Mesodermal cell (in vitro differentiated cells): Measurements from ENCODE around the gene CDH16.

Experiments used
- H3K27ac ChIP-seq: 2 replicates; pipeline ENCODE4 v1.7.0; 2013; ENCODE audit warnings: mild to moderate bottlenecking, low read depth, low read length, moderate library complexity; ENCODE audit not compliant: severe bottlenecking
- H3K36me3 ChIP-seq: 2 replicates; pipeline ENCODE4 v1.7.1; 2013; ENCODE audit warnings: mild to moderate bottlenecking, low read length, moderate library complexity; ENCODE audit not compliant: control insufficient read depth, insufficient read depth
- H3K4me1 ChIP-seq: one replicate; pipeline ENCODE4 v1.7.1; 2013; ENCODE audit warnings: mild to moderate bottlenecking, low read length; ENCODE audit not compliant: insufficient read depth, control insufficient read depth, poor library complexity, severe bottlenecking
- H3K4me3 ChIP-seq: 2 replicates; pipeline ENCODE4 v1.7.0; 2013; ENCODE audit warnings: low read length, control low read depth, mild to moderate bottlenecking; ENCODE audit not compliant: insufficient read depth, poor library complexity, severe bottlenecking; ENCODE audit errors: extremely low read depth
- H3K9me3 ChIP-seq: 2 replicates; pipeline ENCODE4 v1.7.1; 2013; ENCODE audit warnings: mild to moderate bottlenecking, low read length, moderate library complexity; ENCODE audit not compliant: control insufficient read depth
- WGBS, 2 experiments: methylation state at CpG; one replicate each; pipeline ENCODE4 v1.1.5; 2013; ENCODE audit warnings: missing lambda C conversion rate in 2 of 2; ENCODE audit not compliant: insufficient coverage in 2 of 2; 5-methylcytosine and 5-hydroxymethylcytosine counted together

Gene CDH16

DNA sequence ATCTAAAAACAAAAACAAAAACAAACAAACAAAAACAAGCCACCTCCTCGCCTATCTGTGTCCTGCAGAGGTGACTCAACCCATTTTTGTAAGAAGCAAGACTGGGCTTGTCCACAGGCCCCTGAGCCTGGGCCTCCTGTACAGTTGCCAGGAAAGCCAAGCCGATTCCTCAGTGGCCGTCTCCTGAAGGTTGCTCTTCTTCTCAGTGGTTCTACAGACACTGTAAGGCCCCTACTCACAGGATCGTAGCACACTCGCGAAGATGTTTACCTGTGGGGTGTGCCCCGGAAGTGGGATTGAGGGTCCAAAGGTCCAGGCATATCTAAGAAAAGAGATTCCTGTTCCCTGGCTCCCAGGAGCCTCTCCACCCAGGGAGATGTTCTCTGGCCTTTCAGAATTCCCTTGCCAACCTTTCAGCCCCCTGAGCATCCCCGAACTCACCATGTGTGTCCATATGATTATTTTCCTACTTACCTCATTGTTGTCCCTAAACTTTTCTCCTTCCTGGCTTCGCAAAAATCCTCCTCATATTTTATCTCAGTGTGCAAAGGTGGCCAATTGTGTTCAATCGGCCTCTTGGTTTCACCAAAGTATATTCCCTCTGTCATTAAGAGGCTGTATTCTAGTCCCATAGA is 34.9 kb upstream of the CDH16 start:
- H3K36me3 ChIP-seq: no peaks in the 10 kb centered on the region
- peaks cover 12% of the 10 kb centered on the region for H3K9me3 ChIP-seq
- no peaks in the 10 kb centered on the region for H3K4me1 ChIP-seq
- H3K4me3 ChIP-seq: no peak overlapping the region
- 87 to 89% methylated on average over 6 to 7 of the region's 10 CpGs for WGBS, 2 experiments
- H3K27ac ChIP-seq: no peak overlapping the region

DNA sequence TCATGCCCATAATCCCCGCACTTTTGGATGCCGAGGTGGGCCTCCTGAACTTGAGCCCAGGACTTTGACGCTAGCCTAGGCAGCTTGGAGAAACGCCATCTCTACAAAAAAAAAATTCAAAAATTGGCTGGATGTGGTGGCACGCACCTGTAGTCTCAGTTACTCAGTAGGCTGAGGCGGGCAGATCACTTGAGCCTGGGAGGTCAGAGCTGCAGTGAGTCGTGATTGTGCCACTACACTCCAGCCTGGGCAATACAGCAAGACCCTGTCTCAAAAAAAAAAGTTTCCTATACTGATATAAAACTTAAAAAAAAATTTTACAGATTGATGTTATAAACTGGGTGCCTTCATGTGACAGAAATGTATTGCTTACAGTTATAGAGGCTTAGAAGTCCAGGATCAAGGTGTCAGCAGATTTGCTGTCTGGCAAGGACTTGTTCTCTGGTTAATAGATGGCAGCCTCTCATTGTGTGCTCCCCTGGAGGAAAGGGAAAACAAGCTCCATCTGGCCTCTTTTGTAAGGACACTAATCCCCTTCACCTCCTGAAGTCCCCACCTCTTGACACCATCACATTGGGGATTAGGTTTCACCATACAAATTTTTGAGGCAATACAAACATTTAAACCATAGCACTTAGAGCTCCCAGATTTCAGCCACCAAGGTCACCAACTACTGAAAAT is 33.9 kb upstream of the CDH16 start:
- peaks cover 12% of the 10 kb centered on the region for H3K9me3 ChIP-seq
- no peaks in the 10 kb centered on the region for H3K36me3 ChIP-seq
- WGBS, 2 experiments: 95% methylated on average over 6 of the region's 7 CpGs
- H3K27ac ChIP-seq: no peak overlapping the region
- no peak overlapping the region for H3K4me3 ChIP-seq
- no peaks in the 10 kb centered on the region for H3K4me1 ChIP-seq

DNA sequence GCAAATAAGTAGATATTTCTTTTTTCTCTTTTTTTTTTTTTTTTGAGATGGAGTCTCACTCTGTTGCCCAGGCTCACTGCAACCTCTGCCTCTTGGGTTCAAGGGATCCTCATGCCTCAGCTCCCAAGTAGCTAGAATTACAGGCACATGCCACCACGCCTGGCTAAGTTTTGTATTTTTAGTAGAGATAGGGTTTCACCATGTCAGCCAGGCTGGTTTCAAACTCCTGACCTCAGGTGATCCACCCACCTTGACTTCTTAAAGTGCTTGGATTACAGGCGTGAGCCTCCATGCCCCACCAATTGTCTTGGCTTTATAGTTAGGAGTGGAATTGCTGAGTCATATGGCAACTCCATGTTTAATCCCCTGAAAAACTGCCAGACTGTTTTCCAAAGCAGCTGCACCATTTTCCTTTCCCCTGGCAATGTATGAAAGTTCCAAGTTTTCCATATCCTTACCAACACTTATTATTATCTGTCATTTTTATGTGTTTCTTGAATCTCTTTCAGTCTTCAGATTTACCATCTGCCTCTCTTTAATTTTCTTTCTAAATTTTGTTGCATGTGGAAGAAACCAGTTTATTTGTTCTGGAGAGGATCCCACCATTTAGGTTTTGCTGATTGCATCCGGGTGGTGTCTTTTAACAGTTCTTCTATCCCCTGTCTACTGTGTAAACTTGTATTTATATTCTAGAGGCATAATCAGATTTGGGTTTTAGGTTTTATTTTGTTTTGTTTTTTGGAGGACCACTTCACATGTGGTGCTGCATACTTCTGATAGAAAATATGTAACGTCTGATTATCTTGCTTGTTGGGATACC is 32.5 kb upstream of the CDH16 start:
- Histone ChIP-seq H3K4me1 (no peaks in the 10 kb centered on the region), H3K27ac (no peak overlapping the region), H3K9me3 (peaks cover 12% of the 10 kb centered on the region), H3K36me3 (no peaks in the 10 kb centered on the region), H3K4me3 (no peak overlapping the region)
- 86 to 92% methylated on average over 1 of the region's 4 CpGs for WGBS, 2 experiments

DNA sequence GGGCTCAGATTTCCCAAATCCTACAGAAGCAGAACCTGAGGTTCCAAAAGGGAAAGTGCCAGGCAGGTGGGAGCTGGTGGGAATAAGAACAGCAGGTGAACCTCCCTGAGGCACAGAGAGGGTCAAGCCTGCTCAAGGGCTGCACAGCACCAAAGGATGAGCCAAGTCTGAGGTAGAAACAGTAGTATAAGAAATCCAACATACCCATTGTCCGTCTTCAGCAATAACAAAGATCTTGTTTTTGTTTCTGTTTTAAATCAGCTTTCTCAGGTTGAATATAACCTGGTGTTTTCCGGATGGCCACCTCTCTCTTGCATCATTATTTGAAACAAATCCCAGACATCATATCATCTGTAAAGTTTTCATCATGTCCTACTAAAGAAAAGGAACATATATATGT is 31.8 kb upstream of the CDH16 start:
- H3K36me3 ChIP-seq: no peaks in the 10 kb centered on the region
- no CpG with 5 or more reads among the region's 2 CpGs for WGBS, 2 experiments
- peaks cover 12% of the 10 kb centered on the region for H3K9me3 ChIP-seq
- H3K27ac ChIP-seq: no peak overlapping the region
- no peak overlapping the region for H3K4me3 ChIP-seq
- H3K4me1 ChIP-seq: no peaks in the 10 kb centered on the region

DNA sequence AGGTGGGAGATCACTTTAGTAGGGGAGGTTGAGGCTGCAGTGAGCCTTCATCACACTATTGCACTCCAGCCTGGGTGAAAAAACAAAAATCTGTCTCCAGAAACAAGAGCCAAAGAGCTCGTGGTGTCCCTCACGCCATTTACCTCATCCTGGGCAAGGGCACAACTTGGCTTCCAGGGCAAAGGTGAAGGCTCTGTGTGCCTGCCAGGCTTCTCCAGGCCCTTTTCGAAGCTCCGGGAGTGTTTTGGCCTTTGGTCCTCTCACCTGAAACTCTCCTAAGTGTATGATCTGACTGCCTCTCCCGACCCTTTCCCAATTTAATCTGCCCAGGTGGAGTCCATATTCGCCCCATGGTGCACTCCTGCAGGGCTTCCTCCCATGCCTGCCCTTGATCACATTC is 30.8 kb upstream of the CDH16 start:
- H3K4me3 ChIP-seq: no peak overlapping the region
- H3K36me3 ChIP-seq: no peaks in the 10 kb centered on the region
- 73 to 93% methylated on average over 6 of the region's 6 CpGs for WGBS, 2 experiments
- H3K4me1 ChIP-seq: no peaks in the 10 kb centered on the region
- H3K9me3 ChIP-seq: peaks cover 12% of the 10 kb centered on the region
- H3K27ac ChIP-seq: no peak overlapping the region

DNA sequence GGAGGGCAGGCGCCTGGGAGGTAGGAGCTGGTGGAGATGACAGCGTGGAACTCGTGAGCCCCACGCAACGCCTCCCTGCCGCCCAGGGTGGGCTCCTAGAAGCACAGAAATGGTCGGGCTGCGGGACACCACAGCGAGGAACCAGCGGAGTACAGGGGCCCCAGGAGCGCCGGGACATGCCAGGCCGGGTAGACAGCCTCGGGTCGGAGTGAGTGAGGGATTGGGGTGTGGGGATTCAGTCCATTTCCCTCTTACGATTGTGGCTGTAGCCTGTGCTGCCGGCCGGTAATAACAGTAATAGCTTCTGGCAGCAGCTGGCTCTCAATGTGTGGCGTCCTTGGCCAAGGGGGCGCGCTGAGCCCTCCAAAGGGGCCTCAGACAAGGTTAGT is 30.1 kb upstream of the CDH16 start:
- Histone ChIP-seq H3K36me3 (no peaks in the 10 kb centered on the region), H3K9me3 (peaks cover 12% of the 10 kb centered on the region), H3K27ac (no peak overlapping the region), H3K4me1 (no peaks in the 10 kb centered on the region), H3K4me3 (no peak overlapping the region)
- 89 to 95% methylated on average over 14 to 21 of the region's 21 CpGs for WGBS, 2 experiments

DNA sequence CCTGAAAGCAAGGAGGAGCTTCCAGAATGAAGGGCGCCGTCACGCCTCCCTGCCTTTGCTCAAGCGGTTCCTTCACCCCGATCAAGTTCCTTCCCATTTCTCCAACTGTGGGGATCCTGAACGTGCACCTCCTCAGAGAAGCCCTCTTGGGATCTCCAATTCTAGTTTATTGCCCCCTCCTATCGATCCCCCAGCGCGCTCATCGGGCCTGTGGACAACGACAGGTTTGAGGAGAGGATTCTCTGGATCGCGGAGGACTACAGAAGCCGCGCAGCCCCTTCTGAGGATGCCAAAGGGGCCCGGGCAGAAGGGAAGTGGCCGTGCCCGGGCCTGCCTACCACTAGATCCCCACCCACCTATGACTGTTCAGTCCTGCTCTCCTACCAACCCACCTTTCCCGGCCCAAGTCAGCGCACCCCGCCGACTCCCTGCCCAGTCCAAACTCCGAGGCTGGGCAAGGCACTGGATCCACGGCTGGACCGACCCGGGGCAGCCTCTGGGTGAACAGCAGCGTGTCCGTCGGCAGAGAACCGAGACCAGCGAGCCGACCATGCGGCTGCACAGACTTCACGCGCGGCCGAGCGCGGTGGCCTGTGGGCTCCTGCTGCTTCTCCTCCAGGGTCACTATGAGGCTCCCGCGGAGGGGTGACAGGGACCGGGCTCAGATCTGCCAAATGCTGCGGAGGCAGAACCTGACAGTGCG is 29.6 kb upstream of the CDH16 start:
- H3K36me3 ChIP-seq: peaks cover 5% of the 10 kb centered on the region
- no peaks in the 10 kb centered on the region for H3K4me1 ChIP-seq
- H3K4me3 ChIP-seq: no peak overlapping the region
- peaks cover 12% of the 10 kb centered on the region for H3K9me3 ChIP-seq
- H3K27ac ChIP-seq: no peak overlapping the region
- WGBS, 2 experiments: 87 to 90% methylated on average over 25 to 38 of the region's 44 CpGs

DNA sequence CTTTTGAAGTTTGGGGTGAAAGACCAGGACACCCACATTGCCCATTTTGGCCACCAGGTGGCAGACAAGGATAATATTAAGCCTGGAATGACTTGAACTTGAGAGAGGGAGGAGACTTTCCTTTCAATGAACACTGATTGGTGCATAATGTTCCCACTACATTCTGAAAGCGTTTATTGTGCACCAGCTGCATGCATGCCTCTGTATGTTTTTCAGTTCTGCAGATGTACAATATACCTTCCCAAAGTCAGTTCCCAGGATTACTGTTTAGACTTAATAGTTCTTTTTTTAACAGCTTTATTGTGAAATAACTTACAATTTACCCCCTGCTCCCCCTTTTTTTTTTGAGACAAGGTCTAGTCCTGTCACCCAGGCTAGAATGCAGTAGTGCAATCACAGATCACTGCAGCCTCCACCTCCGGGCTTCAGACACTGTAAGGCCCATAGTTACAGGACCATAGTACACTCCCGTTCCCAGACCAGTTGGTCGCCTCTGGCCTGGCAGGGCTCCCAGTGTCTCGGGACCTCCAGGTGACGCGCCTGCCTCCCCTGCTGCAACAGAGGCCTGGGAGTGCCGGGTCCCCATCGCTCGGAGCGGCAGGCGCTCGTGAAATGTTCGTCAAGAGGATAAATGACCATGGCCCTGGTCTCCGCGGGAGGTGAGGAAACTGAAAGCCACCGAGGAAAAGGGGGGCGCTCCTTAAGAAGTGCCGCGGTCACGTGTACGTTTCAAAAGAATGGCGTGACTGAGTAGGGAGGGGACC is 28.8 kb upstream of the CDH16 start:
- H3K4me1 ChIP-seq: no peaks in the 10 kb centered on the region
- WGBS, 2 experiments: 64 to 71% methylated on average over 12 to 13 of the region's 23 CpGs
- H3K9me3 ChIP-seq: peaks cover 12% of the 10 kb centered on the region
- H3K4me3 ChIP-seq: no peak overlapping the region
- no peak overlapping the region for H3K27ac ChIP-seq
- H3K36me3 ChIP-seq: peaks cover 13% of the 10 kb centered on the region

DNA sequence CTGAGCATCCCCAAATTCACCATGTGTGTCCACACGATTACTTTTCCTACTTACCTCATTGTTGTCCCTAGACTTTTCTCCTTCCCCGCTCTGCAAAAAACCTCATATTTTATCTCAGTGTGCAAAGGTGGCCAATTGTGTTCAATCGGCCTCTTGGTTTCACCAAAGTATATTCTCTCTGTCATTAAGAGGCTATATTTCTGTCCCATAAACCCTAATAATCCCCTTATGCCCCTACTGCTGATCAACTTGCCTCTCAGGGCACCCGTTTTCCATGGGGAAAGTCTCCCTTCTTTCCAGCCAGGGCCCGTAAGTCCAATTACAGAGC is 28.3 kb upstream of the CDH16 start:
- WGBS, 2 experiments: 57 to 65% methylated on average over 1 to 4 of the region's 5 CpGs
- H3K9me3 ChIP-seq: peaks cover 11% of the 10 kb centered on the region
- no peaks in the 10 kb centered on the region for H3K4me1 ChIP-seq
- H3K36me3 ChIP-seq: peaks cover 19% of the 10 kb centered on the region
- H3K27ac ChIP-seq: no peak overlapping the region
- no peak overlapping the region for H3K4me3 ChIP-seq

DNA sequence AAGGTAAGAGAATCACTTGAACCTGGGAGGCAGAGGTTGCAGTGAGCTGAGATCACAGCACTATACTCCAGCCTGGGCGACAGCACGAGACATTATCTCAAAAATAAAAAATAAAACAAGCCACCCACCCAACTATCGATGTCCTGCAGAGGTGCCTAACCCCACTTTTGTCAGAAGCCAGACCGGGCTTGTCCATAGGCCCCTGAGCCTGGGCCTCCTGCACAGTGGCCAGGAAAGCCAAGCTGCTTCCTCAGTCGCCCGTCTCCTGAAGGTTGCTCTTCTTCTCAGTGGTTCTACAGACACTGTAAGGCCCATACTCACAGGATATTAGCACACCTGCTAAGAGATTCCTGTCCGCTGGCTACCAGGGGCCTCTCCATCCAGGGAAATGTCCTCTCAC is 27.9 kb upstream of the CDH16 start:
- 81 to 90% methylated on average over 5 to 7 of the region's 7 CpGs for WGBS, 2 experiments

More for the DNA sequence above, 27.9 kb upstream of the CDH16 start:
- Histone ChIP-seq H3K36me3 (peaks cover 23% of the 10 kb centered on the region), H3K9me3 (peaks cover 7% of the 10 kb centered on the region), H3K27ac (no peak overlapping the region), H3K4me3 (no peak overlapping the region), H3K4me1 (no peaks in the 10 kb centered on the region)
